T1000 (cell line): Measurements from ENCODE around the gene CUBN.

ENCODE experiments used
- DNase-seq: peaks from one replicate; lab custom pipeline; 2025; ENCODE audit warnings: mixed read lengths; lab: John Stamatoyannopoulos, UW

Gene CUBN

GRCh38 chr10:17106991-17107390 is 22.6 kb downstream of the CUBN start:
- DNase-seq = no peak

- DNase-seq = no peak
These were observed 27.7 kb downstream of the CUBN start for GRCh38 chr10:17101910-17102266.

- DNase-seq = no peak
These were observed 28.2 kb downstream of the CUBN start for GRCh38 chr10:17101257-17101909.

- no peak for DNase-seq
These were observed 29.0 kb downstream of the CUBN start for GRCh38 chr10:17100586-17100985.

- no peak for DNase-seq
These were observed 31.6 kb downstream of the CUBN start for GRCh38 chr10:17098012-17098411.

- no peak for DNase-seq
These were observed 34.8 kb downstream of the CUBN start for GRCh38 chr10:17094844-17095243.

GRCh38 chr10:17092986-17093803 is 36.4 kb downstream of the CUBN start:
- no peak for DNase-seq

GRCh38 chr10:17092216-17092944 is 37.2 kb downstream of the CUBN start:
- DNase-seq = no peak

- no peak for DNase-seq
These were observed 41.3 kb downstream of the CUBN start for GRCh38 chr10:17088118-17088806.

- no peak for DNase-seq
These were observed 42.7 kb downstream of the CUBN start for GRCh38 chr10:17086865-17087367.

GRCh38 chr10:17085011-17085725 is 44.4 kb downstream of the CUBN start:
- no peak for DNase-seq

GRCh38 chr10:17084258-17084657 is 45.4 kb downstream of the CUBN start:
- DNase-seq = no peak

GRCh38 chr10:17081431-17081830 is 48.2 kb downstream of the CUBN start:
- DNase-seq = no peak

- no peak for DNase-seq
These were observed 51.7 kb downstream of the CUBN start for GRCh38 chr10:17077890-17078289.

- DNase-seq = no peak
These were observed 52.2 kb downstream of the CUBN start for GRCh38 chr10:17077346-17077781.

- no peak for DNase-seq
These were observed 52.8 kb downstream of the CUBN start for GRCh38 chr10:17076626-17077345.

GRCh38 chr10:17075533-17076359 is 53.9 kb downstream of the CUBN start:
- no peak for DNase-seq

- no peak for DNase-seq
These were observed 55.1 kb downstream of the CUBN start for GRCh38 chr10:17074541-17074847.

GRCh38 chr10:17073725-17074540 is 55.7 kb downstream of the CUBN start:
- no peak for DNase-seq
